Measurements from ENCODE around the gene ZNF777.

Gene ZNF777

GRCh38 chr7:149475121-149476045, 14.5 kb upstream of the ZNF777 start:
- no peak for DNase-seq

- DNase-seq: no peak
Measured at GRCh38 chr7:149474309-149475120, 13.7 kb upstream of the ZNF777 start.

- DNase-seq: no peak
Measured at GRCh38 chr7:149473251-149473650, 12.4 kb upstream of the ZNF777 start.

- DNase-seq: no peak
Measured at GRCh38 chr7:149471289-149471953, 10.6 kb upstream of the ZNF777 start.

GRCh38 chr7:149469806-149470205, 8.9 kb upstream of the ZNF777 start:
- DNase-seq: no peak

- DNase-seq: no peak
Measured at GRCh38 chr7:149468208-149468607, 7.3 kb upstream of the ZNF777 start.

GRCh38 chr7:149467321-149467859, 6.5 kb upstream of the ZNF777 start:
- DNase-seq: no peak

- DNase-seq: no peak
Measured at GRCh38 chr7:149466364-149466763, 5.5 kb upstream of the ZNF777 start.

- DNase-seq: no peak
Measured at GRCh38 chr7:149463500-149464161, 2.8 kb upstream of the ZNF777 start.

GRCh38 chr7:149462101-149462520, 1.2 kb upstream of the ZNF777 start:
- no peak for DNase-seq

- DNase-seq: peak; percentile 34
Measured at GRCh38 chr7:149459540-149460452, 1.1 kb downstream of the ZNF777 start.

GRCh38 chr7:149459201-149459539, 1.7 kb downstream of the ZNF777 start:
- DNase-seq: no peak

- DNase-seq: no peak
Measured at GRCh38 chr7:149458235-149458634, 2.6 kb downstream of the ZNF777 start.

- no peak for DNase-seq
Measured at GRCh38 chr7:149457766-149458165, 3.1 kb downstream of the ZNF777 start.

GRCh38 chr7:149456506-149457421, 4.1 kb downstream of the ZNF777 start:
- no peak for DNase-seq

GRCh38 chr7:149455175-149455950, 5.5 kb downstream of the ZNF777 start:
- no peak for DNase-seq

- DNase-seq: no peak
Measured at GRCh38 chr7:149454750-149455149, 6.1 kb downstream of the ZNF777 start.

- DNase-seq: no peak
Measured at GRCh38 chr7:149454006-149454405, 6.9 kb downstream of the ZNF777 start.

GRCh38 chr7:149450821-149451220, 10.0 kb downstream of the ZNF777 start:
- no peak for DNase-seq

Measured in retina (tissue), 1 donor.